Ovary (tissue), 3 donors: Measurements from ENCODE around the gene ABLIM1.

Experiments used
- CTCF ChIP-seq, 3 donors: fragments of 450-650 bp in 2 of 3; fragments of 200-600 bp in 1 of 3; IDR thresholded peaks; one replicate each; pipeline versions ENCODE4 v1.5.1 to v1.8.0; 2016 to 2022; ENCODE audit warnings: antibody characterized with exemption in 3 of 3, mild to moderate bottlenecking in 1 of 3
- EP300 ChIP-seq: sonication (generic); formaldehyde crosslinking; IDR thresholded peaks from one replicate; pipeline ENCODE4 v1.6.1; 2017; ENCODE audit warnings: antibody characterized with exemption
- donor health status: DM: no; HTN: no; CAD: no.

- TF ChIP-seq EP300 (no peak), CTCF (IDR thresholded peaks at IDR 0.05) (no peak)
Measured at GRCh38 chr10:114502074-114502473, 156.0 kb downstream of the ABLIM1 start.
